CD14-positive monocyte (primary cell): ENCODE measurements around the gene POLR3A. TPM values are rescaled to one million over a fixed set of nuclear protein-coding genes. Genes with fewer than 3 reads are reported as not detected.

ENCODE experiments used
- DNase-seq, 3 donors: peaks; one replicate each; pipeline ENCODE4 v3.0.0-alpha.2; 2011 to 2022
- H2AFZ ChIP-seq: 2 replicates; pipeline ENCODE4 v1.6.0; 2012; ENCODE audit warnings: mild to moderate bottlenecking, low read depth, low read length, inconsistent platforms; ENCODE audit not compliant: insufficient read depth, poor library complexity, severe bottlenecking
- H3K27ac ChIP-seq, 2 donors: 1 replicate in 1 of 2; 2 replicates in 1 of 2; pipeline ENCODE4 v1.5.1; 2012 to 2013; ENCODE audit warnings: low read length in 2 of 2, control low read depth in 1 of 2, inconsistent platforms in 1 of 2, low read depth in 1 of 2, mild to moderate bottlenecking in 1 of 2
- H3K27me3 ChIP-seq, 2 donors: one replicate each; pipeline versions ENCODE4 v1.6.0 to v1.6.1; 2011 to 2013; ENCODE audit warnings: low read length in 2 of 2; ENCODE audit not compliant: control insufficient read depth in 2 of 2, insufficient read depth in 2 of 2
- H3K36me3 ChIP-seq, 2 donors: replicated peaks in 1 of 2; 1 replicate in 1 of 2; 2 replicates in 1 of 2; pipeline versions ENCODE4 v1.5.1 to v1.6.1; 2012 to 2013; ENCODE audit warnings: low read length in 2 of 2, control low read depth in 1 of 2, inconsistent platforms in 1 of 2, mild to moderate bottlenecking in 1 of 2; ENCODE audit not compliant: insufficient read depth in 2 of 2, control insufficient read depth in 1 of 2
- H3K4me1 ChIP-seq, 2 donors: 1 replicate in 1 of 2; 2 replicates in 1 of 2; pipeline versions ENCODE4 v1.5.1 to v1.6.1; 2012 to 2013; ENCODE audit warnings: low read length in 2 of 2, control low read depth in 1 of 2, inconsistent platforms in 1 of 2, mild to moderate bottlenecking in 1 of 2, moderate library complexity in 1 of 2; ENCODE audit not compliant: insufficient read depth in 2 of 2, control insufficient read depth in 1 of 2
- H3K4me2 ChIP-seq: replicated peaks from 2 replicates; pipeline ENCODE3; 2012; ENCODE audit warnings: low read length, moderate library complexity, mild to moderate bottlenecking; ENCODE audit not compliant: poor library complexity, severe bottlenecking; ENCODE audit errors: extremely low read depth
- H3K4me3 ChIP-seq, 3 experiments: fragments of 200-600 bp in 1 of 3; sonication (generic) in 1 of 3; replicated peaks in 1 of 3; 1 replicate in 2 of 3; 2 replicates in 1 of 3; pipeline ENCODE4 v1.5.1; 2011 to 2013; ENCODE audit warnings: low read length in 3 of 3, mild to moderate bottlenecking in 3 of 3, control low read depth in 2 of 3, low read depth in 2 of 3, inconsistent platforms in 1 of 3, moderate library complexity in 1 of 3
- H3K79me2 ChIP-seq: 2 replicates; pipeline ENCODE4 v1.6.0; 2012; ENCODE audit warnings: mild to moderate bottlenecking, control low read depth, inconsistent platforms, low read length, moderate library complexity; ENCODE audit not compliant: insufficient read depth
- H3K9ac ChIP-seq: 2 replicates; pipeline ENCODE4 v1.6.0; 2017; ENCODE audit warnings: low read length, mild to moderate bottlenecking; ENCODE audit not compliant: insufficient read depth, poor library complexity, severe bottlenecking
- H3K9me3 ChIP-seq, 2 donors: replicated peaks in 1 of 2; 1 replicate in 1 of 2; 2 replicates in 1 of 2; pipeline versions ENCODE4 v1.5.1 to v1.6.1; 2012 to 2013; ENCODE audit warnings: low read length in 2 of 2, control low read depth in 1 of 2; ENCODE audit not compliant: control insufficient read depth in 1 of 2, insufficient read depth in 1 of 2
- H4K20me1 ChIP-seq: 2 replicates; pipeline ENCODE4 v1.6.0; 2012; ENCODE audit warnings: mild to moderate bottlenecking, low read length, control low read depth, moderate library complexity; ENCODE audit not compliant: insufficient read depth
- H3K27ac Mint-ChIP-seq, 7 donors: one replicate each; pipeline ENCODE4 v1.8.0; 2020; ENCODE audit warnings: mild to moderate bottlenecking in 7 of 7, mixed read lengths in 7 of 7, moderate library complexity in 6 of 7, inconsistent platforms in 2 of 7
- H3K27me3 Mint-ChIP-seq, 3 donors: one replicate each; pipeline ENCODE4 v1.8.0; 2021 to 2022; ENCODE audit warnings: low read depth in 3 of 3, mild to moderate bottlenecking in 3 of 3, mixed read lengths in 3 of 3, moderate library complexity in 3 of 3, inconsistent platforms in 1 of 3
- H3K36me3 Mint-ChIP-seq, 2 donors: one replicate each; pipeline ENCODE4 v1.8.0; 2020; ENCODE audit warnings: mixed read lengths in 2 of 2, inconsistent platforms in 1 of 2, mild to moderate bottlenecking in 1 of 2
- H3K4me1 Mint-ChIP-seq: one replicate; pipeline ENCODE4 v1.8.0; 2020; ENCODE audit warnings: mild to moderate bottlenecking, mixed read lengths
- H3K4me3 Mint-ChIP-seq, 2 donors: one replicate each; pipeline ENCODE4 v1.8.0; 2020; ENCODE audit warnings: mild to moderate bottlenecking in 2 of 2, mixed read lengths in 2 of 2, moderate library complexity in 1 of 2
- H3K9me3 Mint-ChIP-seq, 7 donors: one replicate each; pipeline ENCODE4 v1.8.0; 2020 to 2022; ENCODE audit warnings: mixed read lengths in 7 of 7, mild to moderate bottlenecking in 6 of 7, moderate library complexity in 6 of 7, inconsistent platforms in 2 of 7
- CTCF ChIP-seq: fragments of 200-600 bp; IDR thresholded peaks from one replicate; pipeline ENCODE4 v1.8.0; 2022; ENCODE audit warnings: antibody characterized with exemption, mild to moderate bottlenecking
- WGBS: methylation state at CpG from one replicate; pipeline ENCODE4 v1.1.5; 2013; ENCODE audit warnings: missing lambda C conversion rate; ENCODE audit not compliant: insufficient coverage; 5-methylcytosine and 5-hydroxymethylcytosine counted together
- intact Hi-C, 2 donors: fragments of 100-400 bp; cut with micrococcal nuclease; formaldehyde crosslinking; loops; one replicate each; pipeline versions ENCODE4 v1.15.0 to v1.15.1; 2023
- polyA plus RNA-seq, 3 donors: library from polyadenylated mRNA; depleted of rRNA in 1 of 3; unstranded in 2 of 3; stranded (reverse) in 1 of 3; fragments of 300-500 nt in 2 of 3; fragments of >200 nt in 1 of 3; fragmentation: Illumina TruSeq in 2 of 3; gene quantifications; 1 replicate in 2 of 3; 2 replicates in 1 of 3; pipeline ENCODE4 v1.2.3, GENCODE V29; 2012 to 2021

POLR3A gene
- polyA plus RNA-seq, 3 donors: 2.7 to 5.2 (median 4.7) TPM

GRCh38 chr10:78021201-78021600 lies 8.1 kb downstream of the POLR3A start:
- H3K4me3 Mint-ChIP-seq: no peak overlapping the region
- peaks cover 89 to 100% of the 10 kb centered on the region in 2 donors for H3K36me3 Mint-ChIP-seq
- DNase-seq: no peak
- intact Hi-C loops: no loop called here
- no peaks in the 10 kb centered on the region for H3K9me3 Mint-ChIP-seq
- Histone ChIP-seq H3K4me3 (no peak overlapping the region), H3K79me2 (no peaks in the 10 kb centered on the region), H2AFZ (no peak overlapping the region), H3K36me3 (peaks cover 93 to 100% of the 10 kb centered on the region in 2 donors), H3K9me3 (no peaks in the 10 kb centered on the region), H3K4me2 (no peak overlapping the region), H3K4me1 (no peaks in the 10 kb centered on the region), H3K9ac (no peak overlapping the region), H4K20me1 (no peaks in the 10 kb centered on the region), H3K27ac (no peak overlapping the region), H3K27me3 (no peaks in the 10 kb centered on the region)
- TF ChIP-seq CTCF: no peak
- no peak overlapping the region for H3K27ac Mint-ChIP-seq
- H3K27me3 Mint-ChIP-seq: no peaks in the 10 kb centered on the region
- no peaks in the 10 kb centered on the region for H3K4me1 Mint-ChIP-seq
- 100% methylated on average over 1 of the region's 2 CpGs for WGBS

DNA sequence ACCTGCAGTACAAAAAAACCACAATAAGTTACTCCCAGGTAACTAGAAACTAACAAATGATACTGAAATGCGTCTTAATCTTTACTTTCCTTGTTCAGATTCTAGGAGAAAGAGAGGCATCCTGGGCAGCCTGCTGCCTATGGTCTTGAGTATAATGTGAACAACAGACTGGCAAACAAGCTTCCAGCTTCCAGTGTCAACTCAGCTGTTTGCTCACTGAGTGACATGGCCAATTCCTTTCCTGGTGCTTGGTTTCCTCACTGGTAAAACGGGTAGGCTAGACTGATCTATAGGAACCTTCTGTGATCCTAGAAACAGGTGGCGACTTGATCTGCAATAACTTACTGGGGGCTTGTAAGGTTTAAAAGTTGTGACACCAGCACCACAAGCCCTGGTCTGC lies 10.1 kb downstream of the POLR3A start:
- Mint-ChIP-seq H3K9me3 (no peaks in the 10 kb centered on the region), H3K4me1 (no peaks in the 10 kb centered on the region), H3K27ac (no peak overlapping the region), H3K27me3 (no peaks in the 10 kb centered on the region), H3K36me3 (peaks cover 86 to 100% of the 10 kb centered on the region in 2 donors), H3K4me3 (no peak overlapping the region)
- Histone ChIP-seq H3K27ac (no peak overlapping the region), H2AFZ (no peak overlapping the region), H4K20me1 (no peaks in the 10 kb centered on the region), H3K79me2 (no peaks in the 10 kb centered on the region), H3K9ac (no peak overlapping the region), H3K4me2 (no peak overlapping the region), H3K4me3 (no peak overlapping the region), H3K9me3 (no peaks in the 10 kb centered on the region), H3K4me1 (no peaks in the 10 kb centered on the region), H3K36me3 (peaks cover 94 to 100% of the 10 kb centered on the region in 2 donors), H3K27me3 (no peaks in the 10 kb centered on the region)
- no peak for TF ChIP-seq CTCF
- 92% methylated on average over 3 of the region's 3 CpGs for WGBS
- no peak for DNase-seq
- intact Hi-C loops: no loop called here
